ENCODE results near the gene CECR2.

The CECR2 gene

GRCh38 chr22:17471886-17472535 lies 102.8 kb downstream of the CECR2 start:
- DNase-seq = no peak

GRCh38 chr22:17472932-17473331 lies 103.7 kb downstream of the CECR2 start:
- DNase-seq = no peak

GRCh38 chr22:17475318-17476230 lies 106.3 kb downstream of the CECR2 start:
- no peak for DNase-seq

GRCh38 chr22:17476838-17477237 lies 107.6 kb downstream of the CECR2 start:
- DNase-seq = no peak

- peak; percentile 43 for DNase-seq
Measured at GRCh38 chr22:17477391-17477833, 108.2 kb downstream of the CECR2 start.

- DNase-seq = no peak
Measured at GRCh38 chr22:17479135-17479534, 109.9 kb downstream of the CECR2 start.

GRCh38 chr22:17481424-17481823 lies 112.2 kb downstream of the CECR2 start:
- DNase-seq = no peak

GRCh38 chr22:17483688-17484372 lies 114.6 kb downstream of the CECR2 start:
- no peak for DNase-seq

GRCh38 chr22:17484608-17485007 lies 115.3 kb downstream of the CECR2 start:
- no peak for DNase-seq

- DNase-seq = no peak
Measured at GRCh38 chr22:17486313-17486712, 117.1 kb downstream of the CECR2 start.

- no peak for DNase-seq
Measured at GRCh38 chr22:17486719-17487118, 117.5 kb downstream of the CECR2 start.

- no peak for DNase-seq
Measured at GRCh38 chr22:17489101-17489500, 119.8 kb downstream of the CECR2 start.

GRCh38 chr22:17491090-17491640 lies 121.9 kb downstream of the CECR2 start:
- DNase-seq = no peak

- no peak for DNase-seq
Measured at GRCh38 chr22:17492247-17492646, 123.0 kb downstream of the CECR2 start.

GRCh38 chr22:17493419-17493981 lies 124.2 kb downstream of the CECR2 start:
- DNase-seq = no peak

GRCh38 chr22:17496841-17497240 lies 127.6 kb downstream of the CECR2 start:
- no peak for DNase-seq

GRCh38 chr22:17501679-17502285 lies 132.5 kb downstream of the CECR2 start:
- peak; percentile 80 for DNase-seq

GRCh38 chr22:17508110-17508509 lies 138.8 kb downstream of the CECR2 start:
- DNase-seq = no peak

GRCh38 chr22:17512960-17513359 lies 143.7 kb downstream of the CECR2 start:
- no peak for DNase-seq

- no peak for DNase-seq
Measured at GRCh38 chr22:17513612-17514011, 144.4 kb downstream of the CECR2 start.

GRCh38 chr22:17514084-17514483 lies 144.8 kb downstream of the CECR2 start:
- DNase-seq = no peak

- DNase-seq = no peak
Measured at GRCh38 chr22:17518406-17518805, 149.1 kb downstream of the CECR2 start.

All from hematopoietic multipotent progenitor cell treated with erythropoietin and hydrocortisone succinate and interleukin-3 and kit ligand, for 4 days (in vitro differentiated cells).